Measurements from ENCODE around the gene SERPINB12.

Gene SERPINB12

GRCh38 chr18:63520053-63520685, 22.0 kb upstream of the SERPINB12 start:
- no peak for DNase-seq (ENCODE audit: low read depth in 1 of 2, low spot score in 1 of 2)
- no peak for TF ChIP-seq JUND (IDR thresholded peaks at IDR 0.05; ENCODE audit: low read depth)
- in situ Hi-C loops (cut with HindIII; ENCODE audit: low pct_unique_long_range_greater_than_20kb, low sequenced_read_pairs): no loop called here

GRCh38 chr18:63523660-63524059, 18.5 kb upstream of the SERPINB12 start:
- no peak for TF ChIP-seq JUND (IDR thresholded peaks at IDR 0.05; ENCODE audit: low read depth)
- DNase-seq (ENCODE audit: low read depth in 1 of 2, low spot score in 1 of 2): peak in 1 of 2 experiments; percentile 8
- in situ Hi-C loops (cut with HindIII; ENCODE audit: low pct_unique_long_range_greater_than_20kb, low sequenced_read_pairs): no loop called here

GRCh38 chr18:63527251-63527650, 14.9 kb upstream of the SERPINB12 start:
- no peak for TF ChIP-seq JUND (IDR thresholded peaks at IDR 0.05; ENCODE audit: low read depth)
- DNase-seq (ENCODE audit: low read depth in 1 of 2, low spot score in 1 of 2): no peak
- in situ Hi-C loops (cut with HindIII; ENCODE audit: low pct_unique_long_range_greater_than_20kb, low sequenced_read_pairs): no loop called here

GRCh38 chr18:63528863-63529492, 13.2 kb upstream of the SERPINB12 start:
- no peak for DNase-seq (ENCODE audit: low read depth in 1 of 2, low spot score in 1 of 2)
- TF ChIP-seq JUND (IDR thresholded peaks at IDR 0.05; ENCODE audit: low read depth): no peak
- in situ Hi-C loops (cut with HindIII; ENCODE audit: low pct_unique_long_range_greater_than_20kb, low sequenced_read_pairs): no loop called here

GRCh38 chr18:63532471-63532870, 9.7 kb upstream of the SERPINB12 start:
- no peak for DNase-seq (ENCODE audit: low read depth in 1 of 2, low spot score in 1 of 2)
- in situ Hi-C loops (cut with HindIII; ENCODE audit: low pct_unique_long_range_greater_than_20kb, low sequenced_read_pairs): no loop called here
- no peak for TF ChIP-seq JUND (IDR thresholded peaks at IDR 0.05; ENCODE audit: low read depth)

- in situ Hi-C loops (cut with HindIII; ENCODE audit: low pct_unique_long_range_greater_than_20kb, low sequenced_read_pairs): no loop called here
- no peak for TF ChIP-seq JUND (IDR thresholded peaks at IDR 0.05; ENCODE audit: low read depth)
- no peak for DNase-seq (ENCODE audit: low read depth in 1 of 2, low spot score in 1 of 2)
Observed at GRCh38 chr18:63534615-63535014, 7.6 kb upstream of the SERPINB12 start.

- TF ChIP-seq JUND (IDR thresholded peaks at IDR 0.05; ENCODE audit: low read depth): no peak
- in situ Hi-C loops (cut with HindIII; ENCODE audit: low pct_unique_long_range_greater_than_20kb, low sequenced_read_pairs): no loop called here
Observed at GRCh38 chr18:63539904-63540510, 2.2 kb upstream of the SERPINB12 start.

GRCh38 chr18:63544017-63544416, 1.8 kb downstream of the SERPINB12 start:
- no peak for TF ChIP-seq JUND (IDR thresholded peaks at IDR 0.05; ENCODE audit: low read depth)
- in situ Hi-C loops (cut with HindIII; ENCODE audit: low pct_unique_long_range_greater_than_20kb, low sequenced_read_pairs): no loop called here
- no peak for DNase-seq (ENCODE audit: low read depth in 1 of 2, low spot score in 1 of 2)

More at GRCh38 chr18:63539904-63540510, 2.2 kb upstream of the SERPINB12 start:
- no peak for DNase-seq (ENCODE audit: low read depth in 1 of 2, low spot score in 1 of 2)

- no peak for TF ChIP-seq JUND (IDR thresholded peaks at IDR 0.05; ENCODE audit: low read depth)
- in situ Hi-C loops (cut with HindIII; ENCODE audit: low pct_unique_long_range_greater_than_20kb, low sequenced_read_pairs): no loop called here
- no peak for DNase-seq (ENCODE audit: low read depth in 1 of 2, low spot score in 1 of 2)
Observed at GRCh38 chr18:63545000-63545399, 2.8 kb downstream of the SERPINB12 start.

- no peak for DNase-seq (ENCODE audit: low read depth in 1 of 2, low spot score in 1 of 2)
- TF ChIP-seq JUND (IDR thresholded peaks at IDR 0.05; ENCODE audit: low read depth): no peak
- in situ Hi-C loops (cut with HindIII; ENCODE audit: low pct_unique_long_range_greater_than_20kb, low sequenced_read_pairs): no loop called here
Observed at GRCh38 chr18:63550068-63550467, 7.9 kb downstream of the SERPINB12 start.

- in situ Hi-C loops (cut with HindIII; ENCODE audit: low pct_unique_long_range_greater_than_20kb, low sequenced_read_pairs): no loop called here
- DNase-seq (ENCODE audit: low read depth in 1 of 2, low spot score in 1 of 2): no peak
- no peak for TF ChIP-seq JUND (IDR thresholded peaks at IDR 0.05; ENCODE audit: low read depth)
Observed at GRCh38 chr18:63551769-63552168, 9.6 kb downstream of the SERPINB12 start.

- in situ Hi-C loops (cut with HindIII; ENCODE audit: low pct_unique_long_range_greater_than_20kb, low sequenced_read_pairs): no loop called here
- no peak for TF ChIP-seq JUND (IDR thresholded peaks at IDR 0.05; ENCODE audit: low read depth)
Observed at GRCh38 chr18:63552581-63552980, 10.4 kb downstream of the SERPINB12 start.

GRCh38 chr18:63553081-63553480, 10.9 kb downstream of the SERPINB12 start:
- peak in 1 of 2 experiments; percentile 19 for DNase-seq (ENCODE audit: low read depth in 1 of 2, low spot score in 1 of 2)
- in situ Hi-C loops (cut with HindIII; ENCODE audit: low pct_unique_long_range_greater_than_20kb, low sequenced_read_pairs): no loop called here
- no peak for TF ChIP-seq JUND (IDR thresholded peaks at IDR 0.05; ENCODE audit: low read depth)

More at GRCh38 chr18:63552581-63552980, 10.4 kb downstream of the SERPINB12 start:
- no peak for DNase-seq (ENCODE audit: low read depth in 1 of 2, low spot score in 1 of 2)
